Panc1 (cell line): Measurements from ENCODE around the gene PLEKHM2. TPM values are rescaled to one million over a fixed set of nuclear protein-coding genes. Genes with fewer than 3 reads are reported as not detected.
A peak's percentile ranks its signal among the peaks of the same experiment; 100 is the strongest.

Experiments
- ATAC-seq: fragments of 200-7000 bp; cut with Tn5 transposase; 2 replicates; pipeline ENCODE4 v1.9.1; 2020; ENCODE audit warnings: mild to moderate bottlenecking, moderate library complexity
- Bru-seq: library from RNA; stranded (reverse); fragments of 400-500 nt; gene quantifications from one replicate; lab custom pipeline; 2021; lab: Mats Ljungman, UMichigan
- BruChase-seq, 2 experiments: library from RNA; stranded (reverse); fragments of 400-500 nt; gene quantifications; one replicate each; lab custom pipeline; 2021; lab: Mats Ljungman, UMichigan
- BruUV-seq: library from RNA; stranded (reverse); fragments of 400-500 nt; replicated peaks from 2 replicates; lab custom pipeline; 2021; lab: Mats Ljungman, UMichigan
- CTCF ChIA-PET: fragments of 300-600 bp; sonication (Branson Sonifier 250); formaldehyde crosslinking; loops from one replicate; lab custom pipeline; 2022; ENCODE audit warnings: antibody characterized with exemption; lab: Charles Lee
- POLR2A ChIA-PET: fragments of 300-600 bp; sonication (Branson Sonifier 250); formaldehyde crosslinking; loops from one replicate; lab custom pipeline; 2022; ENCODE audit warnings: antibody characterized with exemption; lab: Charles Lee
- DNase-seq: peaks from one replicate; pipeline ENCODE4 v3.0.0-alpha.2; 2010; ENCODE audit warnings: low read depth, low spot score
- H3K27ac ChIP-seq: 2 replicates; pipeline ENCODE4 v1.5.1; 2011; ENCODE audit warnings: mild to moderate bottlenecking, low read length, inconsistent platforms
- H3K27me3 ChIP-seq: fragments of 200-500 bp; sonication (Bioruptor generic); 2 replicates; pipeline ENCODE4 v1.6.0; 2014; ENCODE audit warnings: low read length, inconsistent platforms; ENCODE audit not compliant: control insufficient read depth, insufficient read depth
- H3K36me3 ChIP-seq: fragments of 200-500 bp; sonication (Bioruptor generic); 2 replicates; pipeline ENCODE4 v1.5.1; 2014; ENCODE audit warnings: inconsistent platforms, mild to moderate bottlenecking, low read length, moderate library complexity; ENCODE audit not compliant: control insufficient read depth, insufficient read depth
- H3K4me1 ChIP-seq: 2 replicates; pipeline ENCODE4 v1.5.1; 2011; ENCODE audit warnings: inconsistent platforms, mild to moderate bottlenecking, low read length, moderate library complexity; ENCODE audit not compliant: control insufficient read depth, insufficient read depth
- H3K4me3 ChIP-seq, 2 experiments: 2 replicates each; pipeline ENCODE4 v1.5.1; 2011 to 2012; ENCODE audit warnings: low read depth in 2 of 2, low read length in 2 of 2, mild to moderate bottlenecking in 2 of 2, inconsistent platforms in 1 of 2, moderate library complexity in 1 of 2
- H3K9me3 ChIP-seq: fragments of 200-500 bp; sonication (Bioruptor generic); 2 replicates; pipeline ENCODE4 v1.5.1; 2014; ENCODE audit warnings: low read depth, mild to moderate bottlenecking, inconsistent platforms, low read length, moderate library complexity; ENCODE audit not compliant: control insufficient read depth, insufficient read depth
- CTCF ChIP-seq: fragments of 450-650 bp; IDR thresholded peaks from 2 replicates; pipeline ENCODE4 v1.5.1; 2017; ENCODE audit warnings: mild to moderate bottlenecking
- POLR2AphosphoS5 ChIP-seq: IDR thresholded peaks from 2 replicates; pipeline ENCODE4 v1.6.1; 2012; ENCODE audit warnings: mild to moderate bottlenecking, low read depth, low read length, moderate library complexity
- REST ChIP-seq, 2 experiments: IDR thresholded peaks; 2 replicates each; pipeline ENCODE4 v1.6.1; 2011 to 2012; ENCODE audit warnings: low read depth in 2 of 2, control low read depth in 1 of 2, low read length in 1 of 2, mild to moderate bottlenecking in 1 of 2, moderate library complexity in 1 of 2; ENCODE audit not compliant: insufficient read depth in 1 of 2
- SIN3A ChIP-seq: IDR thresholded peaks from 2 replicates; pipeline ENCODE4 v1.6.1; 2012; ENCODE audit warnings: low read depth, mild to moderate bottlenecking, low read length, moderate library complexity, borderline replicate concordance; ENCODE audit not compliant: insufficient read depth
- TCF7L2 ChIP-seq: IDR thresholded peaks from 2 replicates; pipeline ENCODE4 v1.6.1; 2011; ENCODE audit warnings: mild to moderate bottlenecking, low read depth, low read length, inconsistent platforms
- in situ Hi-C: cut with HindIII; loops from 2 replicates; pipeline ENCODE4 v1.10.0; 2016; ENCODE audit warnings: low sequenced_read_pairs, low pct_unique_long_range_greater_than_20kb
- intact Hi-C: fragments of 100-400 bp; cut with micrococcal nuclease; formaldehyde crosslinking; loops from one replicate; pipeline ENCODE4 v1.10.0; 2022; ENCODE audit not compliant: unreplicated experiment
- long read RNA-seq: library from polyadenylated mRNA; unstranded; transcript quantifications from one replicate; pipeline ENCODE4 v2.0.0, GENCODE V29; 2021; ENCODE audit not compliant: unreplicated experiment
- polyA plus RNA-seq: library from polyadenylated mRNA; unstranded; fragments of >200 nt; gene quantifications from one replicate; pipeline ENCODE4 v1.2.1, GENCODE V29; 2012; ENCODE audit warnings: missing spikeins; ENCODE audit not compliant: insufficient read length
- total RNA-seq: library from RNA; stranded (reverse); gene quantifications from one replicate; pipeline ENCODE4 v1.2.1, GENCODE V29; 2021; ENCODE audit not compliant: unreplicated experiment

The PLEKHM2 gene
- 54.6 TPM for total RNA-seq
- 76.4 TPM for polyA plus RNA-seq
- Bru-seq, nascent RNA: percentile 61 among the genes with signal in this experiment
- percentile 61 among the genes with signal in this experiment for BruChase-seq, experiment 1, labeled RNA remaining after a 2-hour chase
- BruChase-seq, experiment 2, labeled RNA remaining after a 6-hour chase: percentile 71 among the genes with signal in this experiment
- long read RNA-seq, full-length matches to known transcripts: 30 of 129 reads
- long read RNA-seq, partial matches to known transcripts: 83 of 129 reads
- long read RNA-seq, other reads (novel, unspliced or antisense): 16 of 129 reads

GRCh38 chr1:15684042-15684461, at the start of gene PLEKHM2:
TSS of gene PLEKHM2 (plus strand) at chr1:15684320. CDS start at chr1:15684559, 239 bp downstream.
- Histone ChIP-seq H3K36me3 (no peaks in the 10 kb centered on the region), H3K4me3 (peak within 1 kb of the TSS; percentile 73 to 85), H3K27ac (peak within 1 kb of the TSS; percentile 85), H3K27me3 (no peaks in the 10 kb centered on the region), H3K9me3 (no peaks in the 10 kb centered on the region), H3K4me1 (peaks cover 9% of the 10 kb centered on the region; the same call in 1 of the 2 replicates)
- DNase-seq: no peak
- peak; percentile 90 for ATAC-seq
- ChIA-PET CTCF (no interaction called here), POLR2A (no interaction called here)
- peak; percentile 40; the same call in 1 of the 2 replicates for TF ChIP-seq POLR2AphosphoS5
- TF ChIP-seq SIN3A: no peak
- intact Hi-C loops: no loop called here
- in situ Hi-C loops: no loop called here
- BruUV-seq: no TSS peak

- H3K27me3 ChIP-seq: no peaks in the 10 kb centered on the region
- in situ Hi-C loops: no loop called here
- no peaks in the 10 kb centered on the region for H3K4me1 ChIP-seq
- POLR2A ChIA-PET: interaction anchor here (0.6 kb wide), 1 partner anchor 40 kb away, joined by 12 read pairs; no protein-coding TSS in a partner anchor
- no peaks in the 10 kb centered on the region for H3K9me3 ChIP-seq
- no peak for TF ChIP-seq CTCF
- no peak for TF ChIP-seq POLR2AphosphoS5
- TF ChIP-seq TCF7L2: no peak
- TF ChIP-seq SIN3A: no peak
- no peak for TF ChIP-seq REST (IDR thresholded peaks at IDR 0.05; ENCODE audit: insufficient read depth in 1 of 2, low read depth in 2 of 2, low read length in 1 of 2)
- BruUV-seq: no TSS peak
- H3K4me3 ChIP-seq: no peak overlapping the region
- DNase-seq: no peak
- peaks cover 21% of the 10 kb centered on the region for H3K36me3 ChIP-seq
- ATAC-seq: no peak
- H3K27ac ChIP-seq: no peak overlapping the region
- intact Hi-C loops: no loop called here
- CTCF ChIA-PET: no interaction called here
Measured at GRCh38 chr1:15636436-15636835, 47.7 kb upstream of the PLEKHM2 start.

- in situ Hi-C loops: no loop called here
- no peak for ATAC-seq
- no peak overlapping the region for H3K27ac ChIP-seq
- H3K27me3 ChIP-seq: no peaks in the 10 kb centered on the region
- ChIA-PET POLR2A (no interaction called here), CTCF (no interaction called here)
- H3K4me3 ChIP-seq: no peak overlapping the region
- no peaks in the 10 kb centered on the region for H3K4me1 ChIP-seq
- no peaks in the 10 kb centered on the region for H3K9me3 ChIP-seq
- DNase-seq: no peak
- intact Hi-C loops: no loop called here
- TF ChIP-seq CTCF: no peak
- no peak for TF ChIP-seq REST (IDR thresholded peaks at IDR 0.05; ENCODE audit: insufficient read depth in 1 of 2, low read depth in 2 of 2, low read length in 1 of 2)
- TF ChIP-seq POLR2AphosphoS5: no peak
- no peak for TF ChIP-seq TCF7L2
- TF ChIP-seq SIN3A: no peak
- no TSS peak for BruUV-seq
- peaks cover 21% of the 10 kb centered on the region for H3K36me3 ChIP-seq
Measured at GRCh38 chr1:15637826-15638225, 46.3 kb upstream of the PLEKHM2 start.
